SKM-1 treated with dmso at 0.1 percent for 144 hours (cell line): ENCODE results near the gene SP2.

Experiments
- DNase-seq: peaks from one replicate; lab custom pipeline; 2025; ENCODE audit not compliant: unreplicated experiment; lab: John Stamatoyannopoulos, UW

The SP2 gene

GRCh38 chr17:47895856-47896671, at the start of gene SP2:
SP2 (plus strand) TSS chr17:47896236; CDS start chr17:47896287, 51 bp downstream.
- DNase-seq: peak; percentile 100

GRCh38 chr17:47846716-47847340, 49.2 kb upstream of the SP2 start:
- no peak for DNase-seq

- DNase-seq: no peak
These were observed 48.5 kb upstream of the SP2 start for GRCh38 chr17:47847341-47848197.

- DNase-seq: no peak
These were observed 47.9 kb upstream of the SP2 start for GRCh38 chr17:47848198-47848513.

GRCh38 chr17:47850373-47850691, 45.7 kb upstream of the SP2 start:
- DNase-seq: no peak

GRCh38 chr17:47850692-47851573, 45.1 kb upstream of the SP2 start, which contains the start of gene SP6:
SP6 (minus strand) TSS chr17:47851163; CDS start chr17:47848429, 2,734 bp downstream.
- no peak for DNase-seq

- DNase-seq: no peak
These were observed 44.3 kb upstream of the SP2 start for GRCh38 chr17:47851764-47852112.

GRCh38 chr17:47852113-47852949, 43.7 kb upstream of the SP2 start:
- DNase-seq: no peak

GRCh38 chr17:47853616-47854015, 42.4 kb upstream of the SP2 start:
- DNase-seq: no peak

- no peak for DNase-seq
These were observed 40.3 kb upstream of the SP2 start for GRCh38 chr17:47855737-47856136.

GRCh38 chr17:47856830-47857229, 39.2 kb upstream of the SP2 start:
- DNase-seq: no peak

- no peak for DNase-seq
These were observed 38.2 kb upstream of the SP2 start for GRCh38 chr17:47857551-47858455.

GRCh38 chr17:47860386-47860785, 35.6 kb upstream of the SP2 start:
- DNase-seq: no peak

GRCh38 chr17:47862621-47863440, 33.2 kb upstream of the SP2 start:
- DNase-seq: no peak

- DNase-seq: no peak
These were observed 31.2 kb upstream of the SP2 start for GRCh38 chr17:47864791-47865216.

- no peak for DNase-seq
These were observed 29.1 kb upstream of the SP2 start for GRCh38 chr17:47866941-47867340.

GRCh38 chr17:47867813-47868533, 28.1 kb upstream of the SP2 start:
- DNase-seq: no peak
